HCT116 (cell line): Measurements from ENCODE around the gene VANGL1.

ENCODE experiments used
- EZH2 ChIP-seq: fragments of 200-600 bp; sonication (generic); IDR thresholded peaks from 2 replicates; pipeline ENCODE4 v1.6.1; 2017; ENCODE audit warnings: antibody characterized with exemption, mixed run types
- EZH2phosphoT487 ChIP-seq: fragments of 200-600 bp; IDR thresholded peaks from 2 replicates; pipeline ENCODE4 v1.6.1; 2018; ENCODE audit warnings: antibody characterized with exemption, borderline replicate concordance
- JUND ChIP-seq: IDR thresholded peaks from 2 replicates; pipeline ENCODE4 v1.6.1; 2012
- MAX ChIP-seq: IDR thresholded peaks from 2 replicates; pipeline ENCODE4 v1.6.1; 2012
- POLR2AphosphoS5 ChIP-seq: IDR thresholded peaks from 2 replicates; pipeline ENCODE4 v1.6.1; 2011; ENCODE audit warnings: mild to moderate bottlenecking, low read depth, low read length, moderate library complexity
- RAD21 ChIP-seq: IDR thresholded peaks from 2 replicates; pipeline ENCODE4 v1.6.1; 2012; ENCODE audit warnings: low read depth, mild to moderate bottlenecking
- SIN3A ChIP-seq: IDR thresholded peaks from 2 replicates; pipeline ENCODE4 v1.6.1; 2012; ENCODE audit warnings: low read depth
- TCF7L2 ChIP-seq: IDR thresholded peaks from 2 replicates; pipeline ENCODE4 v1.7.0; 2011; ENCODE audit warnings: borderline replicate concordance, inconsistent platforms; ENCODE audit not compliant: insufficient read depth, insufficient read length; ENCODE audit errors: extremely low read depth
- YY1 ChIP-seq: IDR thresholded peaks from 2 replicates; pipeline ENCODE4 v1.6.1; 2011; ENCODE audit warnings: low read length, low read depth, moderate library complexity, mild to moderate bottlenecking; ENCODE audit not compliant: insufficient replicate concordance; ENCODE audit errors: extremely low read depth
- ZFX ChIP-seq: fragments of 450-650 bp; IDR thresholded peaks from 2 replicates; pipeline ENCODE4 v1.6.1; 2017
- TF ChIP-seq, protein P1 (sequence below), 3 experiments: fragments of 200-600 bp in 1 of 3; sonication (generic) in 1 of 3; IDR thresholded peaks in 2 of 3; conservative IDR thresholded peaks in 1 of 3; 2 replicates each; pipeline ENCODE4 v1.5.1; 2012 to 2017; ENCODE audit warnings: low read depth in 2 of 3, low read length in 2 of 3, antibody characterized with exemption in 1 of 3, borderline replicate concordance in 1 of 3, control low read depth in 1 of 3, mild to moderate bottlenecking in 1 of 3, mixed read lengths in 1 of 3, mixed run types in 1 of 3, moderate library complexity in 1 of 3; ENCODE audit not compliant: insufficient read depth in 1 of 3
- TF ChIP-seq, protein P2 (sequence below): IDR thresholded peaks from 2 replicates; pipeline ENCODE4 v1.6.1; 2012; ENCODE audit warnings: low read depth
- TF ChIP-seq, protein P3 (sequence below): IDR thresholded peaks from 2 replicates; pipeline ENCODE4 v1.6.1; 2011; ENCODE audit warnings: mild to moderate bottlenecking, low read length, moderate library complexity; ENCODE audit not compliant: insufficient replicate concordance; ENCODE audit errors: extremely low read depth

DNA sequence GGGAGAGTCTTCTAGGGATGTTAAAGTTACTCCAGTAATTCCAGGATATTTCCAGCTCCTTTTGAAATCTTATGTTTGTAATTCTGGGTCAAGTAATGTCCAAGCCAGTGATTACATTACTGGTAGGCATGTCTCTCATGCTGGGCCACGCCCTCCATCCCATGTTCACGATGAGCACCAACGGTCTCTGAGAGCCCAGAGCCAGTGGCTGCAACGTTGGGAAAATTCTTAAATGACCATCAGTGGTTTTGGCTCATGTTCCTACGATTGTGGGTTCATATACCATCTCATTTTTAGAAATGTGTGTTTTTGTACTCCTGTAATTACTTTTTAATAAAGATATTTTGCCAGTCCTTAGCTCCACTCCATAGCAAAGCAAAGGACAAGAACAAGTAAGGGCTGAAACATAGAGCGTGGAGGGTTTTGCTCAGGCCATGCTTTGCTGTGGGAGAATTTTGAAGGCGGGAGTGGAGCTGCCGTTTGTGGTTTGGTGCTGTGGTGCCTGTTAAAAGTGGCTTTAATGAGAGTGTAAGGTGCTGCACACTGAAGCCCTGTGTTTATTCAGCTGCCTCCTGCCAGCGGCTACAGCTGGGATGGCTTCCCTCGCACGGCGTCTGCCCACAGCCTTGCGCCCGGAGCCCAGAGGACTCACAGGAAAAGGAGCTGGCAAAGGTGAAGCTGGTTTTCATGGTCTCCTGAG is 28.9 kb downstream of the VANGL1 start:
- TF ChIP-seq, protein P1, sequence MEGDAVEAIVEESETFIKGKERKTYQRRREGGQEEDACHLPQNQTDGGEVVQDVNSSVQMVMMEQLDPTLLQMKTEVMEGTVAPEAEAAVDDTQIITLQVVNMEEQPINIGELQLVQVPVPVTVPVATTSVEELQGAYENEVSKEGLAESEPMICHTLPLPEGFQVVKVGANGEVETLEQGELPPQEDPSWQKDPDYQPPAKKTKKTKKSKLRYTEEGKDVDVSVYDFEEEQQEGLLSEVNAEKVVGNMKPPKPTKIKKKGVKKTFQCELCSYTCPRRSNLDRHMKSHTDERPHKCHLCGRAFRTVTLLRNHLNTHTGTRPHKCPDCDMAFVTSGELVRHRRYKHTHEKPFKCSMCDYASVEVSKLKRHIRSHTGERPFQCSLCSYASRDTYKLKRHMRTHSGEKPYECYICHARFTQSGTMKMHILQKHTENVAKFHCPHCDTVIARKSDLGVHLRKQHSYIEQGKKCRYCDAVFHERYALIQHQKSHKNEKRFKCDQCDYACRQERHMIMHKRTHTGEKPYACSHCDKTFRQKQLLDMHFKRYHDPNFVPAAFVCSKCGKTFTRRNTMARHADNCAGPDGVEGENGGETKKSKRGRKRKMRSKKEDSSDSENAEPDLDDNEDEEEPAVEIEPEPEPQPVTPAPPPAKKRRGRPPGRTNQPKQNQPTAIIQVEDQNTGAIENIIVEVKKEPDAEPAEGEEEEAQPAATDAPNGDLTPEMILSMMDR (IDR thresholded peaks at IDR 0.05 in 2 of 3, conservative IDR thresholded peaks at IDR 0.05 in 1 of 3; ENCODE audit: borderline replicate concordance in 1 of 3, insufficient read depth in 1 of 3, low read depth in 2 of 3, low read length in 2 of 3), result no peak
- TF ChIP-seq POLR2AphosphoS5 (no peak), EZH2phosphoT487 (no peak), TCF7L2 (no peak), JUND (no peak), RAD21 (no peak), MAX (no peak), YY1 (no peak), EZH2 (no peak), SIN3A (no peak), ZFX (no peak)
- TF ChIP-seq, protein P2, sequence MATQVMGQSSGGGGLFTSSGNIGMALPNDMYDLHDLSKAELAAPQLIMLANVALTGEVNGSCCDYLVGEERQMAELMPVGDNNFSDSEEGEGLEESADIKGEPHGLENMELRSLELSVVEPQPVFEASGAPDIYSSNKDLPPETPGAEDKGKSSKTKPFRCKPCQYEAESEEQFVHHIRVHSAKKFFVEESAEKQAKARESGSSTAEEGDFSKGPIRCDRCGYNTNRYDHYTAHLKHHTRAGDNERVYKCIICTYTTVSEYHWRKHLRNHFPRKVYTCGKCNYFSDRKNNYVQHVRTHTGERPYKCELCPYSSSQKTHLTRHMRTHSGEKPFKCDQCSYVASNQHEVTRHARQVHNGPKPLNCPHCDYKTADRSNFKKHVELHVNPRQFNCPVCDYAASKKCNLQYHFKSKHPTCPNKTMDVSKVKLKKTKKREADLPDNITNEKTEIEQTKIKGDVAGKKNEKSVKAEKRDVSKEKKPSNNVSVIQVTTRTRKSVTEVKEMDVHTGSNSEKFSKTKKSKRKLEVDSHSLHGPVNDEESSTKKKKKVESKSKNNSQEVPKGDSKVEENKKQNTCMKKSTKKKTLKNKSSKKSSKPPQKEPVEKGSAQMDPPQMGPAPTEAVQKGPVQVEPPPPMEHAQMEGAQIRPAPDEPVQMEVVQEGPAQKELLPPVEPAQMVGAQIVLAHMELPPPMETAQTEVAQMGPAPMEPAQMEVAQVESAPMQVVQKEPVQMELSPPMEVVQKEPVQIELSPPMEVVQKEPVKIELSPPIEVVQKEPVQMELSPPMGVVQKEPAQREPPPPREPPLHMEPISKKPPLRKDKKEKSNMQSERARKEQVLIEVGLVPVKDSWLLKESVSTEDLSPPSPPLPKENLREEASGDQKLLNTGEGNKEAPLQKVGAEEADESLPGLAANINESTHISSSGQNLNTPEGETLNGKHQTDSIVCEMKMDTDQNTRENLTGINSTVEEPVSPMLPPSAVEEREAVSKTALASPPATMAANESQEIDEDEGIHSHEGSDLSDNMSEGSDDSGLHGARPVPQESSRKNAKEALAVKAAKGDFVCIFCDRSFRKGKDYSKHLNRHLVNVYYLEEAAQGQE, result no peak
- TF ChIP-seq, protein P3, sequence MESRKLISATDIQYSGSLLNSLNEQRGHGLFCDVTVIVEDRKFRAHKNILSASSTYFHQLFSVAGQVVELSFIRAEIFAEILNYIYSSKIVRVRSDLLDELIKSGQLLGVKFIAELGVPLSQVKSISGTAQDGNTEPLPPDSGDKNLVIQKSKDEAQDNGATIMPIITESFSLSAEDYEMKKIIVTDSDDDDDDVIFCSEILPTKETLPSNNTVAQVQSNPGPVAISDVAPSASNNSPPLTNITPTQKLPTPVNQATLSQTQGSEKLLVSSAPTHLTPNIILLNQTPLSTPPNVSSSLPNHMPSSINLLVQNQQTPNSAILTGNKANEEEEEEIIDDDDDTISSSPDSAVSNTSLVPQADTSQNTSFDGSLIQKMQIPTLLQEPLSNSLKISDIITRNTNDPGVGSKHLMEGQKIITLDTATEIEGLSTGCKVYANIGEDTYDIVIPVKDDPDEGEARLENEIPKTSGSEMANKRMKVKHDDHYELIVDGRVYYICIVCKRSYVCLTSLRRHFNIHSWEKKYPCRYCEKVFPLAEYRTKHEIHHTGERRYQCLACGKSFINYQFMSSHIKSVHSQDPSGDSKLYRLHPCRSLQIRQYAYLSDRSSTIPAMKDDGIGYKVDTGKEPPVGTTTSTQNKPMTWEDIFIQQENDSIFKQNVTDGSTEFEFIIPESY, result no peak
